Measurements from ENCODE around the gene HUS1.

- TF ChIP-seq CTCF (IDR thresholded peaks at IDR 0.05; ENCODE audit: insufficient read depth, low read length), result no peak
- no peak for TF ChIP-seq REST (IDR thresholded peaks at IDR 0.05; ENCODE audit: insufficient replicate concordance, low read depth)
- no peak for TF ChIP-seq POLR2AphosphoS5 (IDR thresholded peaks at IDR 0.05; ENCODE audit: low read depth)
Observed at GRCh38 chr7:47915616-47915976, 63.8 kb downstream of the HUS1 start.

Measured in HL-60 (cell line).